D721Med (cell line): ENCODE measurements around the gene GPR183.

Experiments
- DNase-seq: peaks from one replicate; pipeline ENCODE4 v3.0.0; 2011; ENCODE audit warnings: low spot score; ENCODE audit not compliant: insufficient read length
- FAIRE-seq: peaks from 2 replicates; lab custom pipeline; 2011; peaks lifted over from hg19 to GRCh38; lab: Jason Lieb, UNC
- CTCF ChIP-seq: IDR thresholded peaks from 2 replicates; pipeline ENCODE4 v1.5.1; 2012; ENCODE audit warnings: mild to moderate bottlenecking, control low read depth; ENCODE audit not compliant: insufficient read depth; ENCODE audit errors: missing control alignments

Gene GPR183

DNA sequence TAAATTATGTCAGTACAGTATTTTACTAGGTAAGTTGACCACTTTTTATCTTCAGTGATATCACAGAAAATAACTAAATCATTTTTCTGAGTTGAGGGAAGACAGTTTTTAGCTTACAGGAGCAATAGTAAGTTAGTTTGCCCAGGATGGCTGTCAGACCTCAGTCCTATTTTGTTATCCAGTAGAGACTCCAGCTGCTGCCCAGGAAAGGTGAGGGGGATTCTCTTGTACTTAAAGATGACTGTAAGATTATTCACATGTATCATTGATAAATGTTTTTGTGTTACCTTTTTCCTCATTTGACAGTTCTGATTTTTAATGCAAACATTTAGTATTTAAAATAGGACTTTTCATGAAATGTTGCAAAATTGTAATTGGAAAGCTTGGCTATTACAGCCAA, 14.5 kb upstream of the GPR183 start:
- FAIRE-seq (no peak), DNase-seq (no peak)
- no peak for TF ChIP-seq CTCF

DNA sequence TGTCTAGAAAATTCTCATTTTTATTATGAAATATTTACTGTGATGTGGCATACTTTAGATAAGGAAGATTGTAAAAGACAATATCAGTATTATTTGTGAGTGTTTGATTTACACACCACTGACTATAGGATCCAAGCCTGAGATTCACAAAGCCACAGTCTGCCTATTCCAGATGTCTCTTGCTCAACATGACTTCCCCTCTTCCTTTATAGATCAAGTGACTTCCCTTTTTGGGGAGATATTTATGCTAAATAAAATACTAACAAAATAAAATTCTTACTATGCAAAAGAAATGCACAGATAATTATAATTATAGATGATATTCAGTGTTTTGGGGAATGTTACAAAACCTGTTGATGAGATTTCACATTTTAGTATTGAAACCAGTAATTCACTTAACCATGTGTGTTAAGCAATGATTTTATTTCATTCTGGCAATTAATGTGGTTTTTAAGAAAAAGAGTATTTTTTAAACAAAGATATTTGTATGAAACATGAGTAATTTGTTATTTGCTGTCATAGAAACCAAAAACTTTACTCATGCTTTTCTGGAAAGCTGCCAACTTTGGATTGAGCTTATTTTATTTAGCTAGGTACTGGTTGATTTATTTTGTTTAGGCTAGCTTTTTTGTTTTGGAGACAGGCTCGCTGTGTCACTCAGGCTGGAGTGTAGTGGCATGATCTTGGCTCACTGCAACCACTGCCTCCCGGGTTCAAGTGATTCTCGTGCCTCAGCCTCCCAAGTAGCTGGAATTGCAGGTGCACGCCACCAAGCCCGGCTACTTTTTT, 13.7 kb upstream of the GPR183 start:
- no peak for DNase-seq
- no peak for FAIRE-seq

GRCh38 chr13:99316657-99317256, 9.6 kb upstream of the GPR183 start:
- TF ChIP-seq CTCF = no peak
- DNase-seq (no peak), FAIRE-seq (no peak)

More for the DNA sequence above, 13.7 kb upstream of the GPR183 start:
- no peak for TF ChIP-seq CTCF

- DNase-seq = no peak
- FAIRE-seq = no peak
- no peak for TF ChIP-seq CTCF
Measured at GRCh38 chr13:99316224-99316623, 9.0 kb upstream of the GPR183 start.

- FAIRE-seq (no peak), DNase-seq (no peak)
- TF ChIP-seq CTCF = no peak
Measured at GRCh38 chr13:99315186-99315585, 8.0 kb upstream of the GPR183 start.

GRCh38 chr13:99314640-99315176, 7.5 kb upstream of the GPR183 start:
- DNase-seq = no peak
- TF ChIP-seq CTCF = no peak
- no peak for FAIRE-seq

GRCh38 chr13:99313941-99314340, 6.7 kb upstream of the GPR183 start:
- FAIRE-seq (no peak), DNase-seq (no peak)
- no peak for TF ChIP-seq CTCF
